HG02642 (cell line): ENCODE results near the gene SLC17A9.

Experiments
- ATAC-seq: cut with Tn5 transposase; IDR thresholded peaks from one replicate; pipeline ENCODE4 v1.9.1; 2021; ENCODE audit warnings: mild to moderate bottlenecking; ENCODE audit not compliant: unreplicated experiment, poor library complexity

SLC17A9 gene

GRCh38 chr20:62966212-62967148, 14.0 kb downstream of the SLC17A9 start:
- ATAC-seq, result no peak

GRCh38 chr20:62967149-62967501, 14.6 kb downstream of the SLC17A9 start:
- no peak for ATAC-seq

- ATAC-seq, result no peak
Observed at GRCh38 chr20:62967628-62968351, 15.3 kb downstream of the SLC17A9 start.

GRCh38 chr20:62968378-62969178, 16.1 kb downstream of the SLC17A9 start:
- ATAC-seq, result no peak

GRCh38 chr20:62969179-62969760, 16.8 kb downstream of the SLC17A9 start:
- ATAC-seq, result no peak

- ATAC-seq, result no peak
Observed at GRCh38 chr20:62969939-62970306, 17.4 kb downstream of the SLC17A9 start.

- ATAC-seq, result no peak
Observed at GRCh38 chr20:62970307-62971210, 18.1 kb downstream of the SLC17A9 start.

- ATAC-seq, result no peak
Observed at GRCh38 chr20:62971211-62971949, 18.9 kb downstream of the SLC17A9 start.

- peak; percentile 74 for ATAC-seq
Observed at GRCh38 chr20:62971950-62972844, 19.7 kb downstream of the SLC17A9 start.

GRCh38 chr20:62972845-62973745, 20.6 kb downstream of the SLC17A9 start:
- no peak for ATAC-seq

- ATAC-seq, result no peak
Observed at GRCh38 chr20:62975251-62975760, 22.8 kb downstream of the SLC17A9 start.

- no peak for ATAC-seq
Observed at GRCh38 chr20:62975812-62976508, 23.5 kb downstream of the SLC17A9 start.

- ATAC-seq, result no peak
Observed at GRCh38 chr20:62976886-62977285, 24.4 kb downstream of the SLC17A9 start.

GRCh38 chr20:62977613-62978560, 25.4 kb downstream of the SLC17A9 start:
- peak; percentile 47 for ATAC-seq

GRCh38 chr20:62978561-62978943, 26.0 kb downstream of the SLC17A9 start:
- no peak for ATAC-seq
